LNCaP clone FGC (cell line): ENCODE measurements around the gene PDGFB.

ENCODE experiments used
- DNase-seq: peaks from one replicate; pipeline ENCODE4 v3.0.0-alpha.2; 2011; ENCODE audit warnings: low read depth
- H3K4me3 ChIP-seq: 2 replicates; pipeline ENCODE4 v1.5.1; 2011; ENCODE audit warnings: mild to moderate bottlenecking, low read depth, low read length, control low read depth
- TF ChIP-seq, protein P1 (sequence below): IDR thresholded peaks from 2 replicates; pipeline ENCODE4 v1.5.1; 2012; ENCODE audit warnings: mild to moderate bottlenecking; ENCODE audit not compliant: control insufficient read depth, insufficient read depth; ENCODE audit errors: extremely low read depth

PDGFB gene

GRCh38 chr22:39249086-39249704 is 4.4 kb upstream of the PDGFB start:
- no peak overlapping the region for H3K4me3 ChIP-seq
- TF ChIP-seq, protein P1, sequence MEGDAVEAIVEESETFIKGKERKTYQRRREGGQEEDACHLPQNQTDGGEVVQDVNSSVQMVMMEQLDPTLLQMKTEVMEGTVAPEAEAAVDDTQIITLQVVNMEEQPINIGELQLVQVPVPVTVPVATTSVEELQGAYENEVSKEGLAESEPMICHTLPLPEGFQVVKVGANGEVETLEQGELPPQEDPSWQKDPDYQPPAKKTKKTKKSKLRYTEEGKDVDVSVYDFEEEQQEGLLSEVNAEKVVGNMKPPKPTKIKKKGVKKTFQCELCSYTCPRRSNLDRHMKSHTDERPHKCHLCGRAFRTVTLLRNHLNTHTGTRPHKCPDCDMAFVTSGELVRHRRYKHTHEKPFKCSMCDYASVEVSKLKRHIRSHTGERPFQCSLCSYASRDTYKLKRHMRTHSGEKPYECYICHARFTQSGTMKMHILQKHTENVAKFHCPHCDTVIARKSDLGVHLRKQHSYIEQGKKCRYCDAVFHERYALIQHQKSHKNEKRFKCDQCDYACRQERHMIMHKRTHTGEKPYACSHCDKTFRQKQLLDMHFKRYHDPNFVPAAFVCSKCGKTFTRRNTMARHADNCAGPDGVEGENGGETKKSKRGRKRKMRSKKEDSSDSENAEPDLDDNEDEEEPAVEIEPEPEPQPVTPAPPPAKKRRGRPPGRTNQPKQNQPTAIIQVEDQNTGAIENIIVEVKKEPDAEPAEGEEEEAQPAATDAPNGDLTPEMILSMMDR: no peak
- no peak for DNase-seq

DNA sequence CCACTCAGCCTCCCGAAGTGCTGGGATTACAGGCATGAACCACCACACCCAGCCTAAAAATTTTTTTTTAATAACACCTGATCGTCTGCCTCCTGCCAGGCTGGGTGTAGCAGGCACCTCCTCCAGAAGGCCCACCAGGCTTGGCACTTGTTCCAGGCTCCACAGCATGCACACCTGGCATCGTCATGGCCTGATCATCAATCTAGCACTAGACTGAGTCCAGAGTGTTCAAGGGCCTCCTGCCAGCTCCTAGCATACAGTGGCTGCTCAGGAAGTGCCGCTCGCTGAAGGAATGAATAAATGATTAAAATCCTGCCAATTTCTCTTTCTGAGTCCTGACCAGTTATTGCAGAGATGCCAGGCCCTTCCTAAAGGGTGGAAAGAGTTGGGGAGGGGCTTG is 3.5 kb upstream of the PDGFB start:
- no peak overlapping the region for H3K4me3 ChIP-seq
- TF ChIP-seq, protein P1: no peak
- no peak for DNase-seq

GRCh38 chr22:39247361-39247760 is 2.6 kb upstream of the PDGFB start:
- no peak for DNase-seq
- H3K4me3 ChIP-seq: no peak overlapping the region
- TF ChIP-seq, protein P1: no peak

DNA sequence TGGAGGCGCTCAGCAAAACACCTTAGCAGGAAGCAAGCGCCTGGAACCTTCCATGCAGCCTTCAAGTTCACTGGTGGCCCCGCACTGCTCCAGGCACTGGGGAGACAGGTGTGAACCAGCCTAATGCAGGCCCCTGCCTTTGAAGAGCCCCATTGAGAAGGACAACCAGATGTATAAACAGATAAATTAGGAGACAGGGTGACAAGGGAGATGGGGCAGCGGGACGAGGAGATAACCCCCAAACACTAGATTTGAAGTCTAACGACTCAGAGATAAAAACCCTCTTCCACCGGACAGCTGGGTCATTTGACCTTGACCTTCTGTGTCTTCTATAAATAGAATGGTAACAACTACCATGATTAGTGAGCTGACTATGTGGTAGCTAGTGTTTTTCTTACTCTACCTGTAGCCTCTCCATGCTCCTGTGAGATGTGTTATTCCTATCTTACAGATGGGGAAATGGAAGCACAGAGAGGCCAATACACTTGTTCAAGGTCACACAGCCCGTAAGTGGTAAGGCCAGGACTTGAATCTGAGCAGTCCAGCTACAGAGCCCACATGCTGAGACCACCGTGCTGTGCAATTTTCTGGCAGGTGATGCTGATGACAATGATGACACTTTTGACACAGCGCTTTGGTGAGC is 2.0 kb upstream of the PDGFB start:
- H3K4me3 ChIP-seq: no peak overlapping the region
- no peak for DNase-seq
- TF ChIP-seq, protein P1: no peak

GRCh38 chr22:39246217-39246616 is 1.4 kb upstream of the PDGFB start:
- DNase-seq: no peak
- H3K4me3 ChIP-seq: no peak overlapping the region
- TF ChIP-seq, protein P1: no peak

DNA sequence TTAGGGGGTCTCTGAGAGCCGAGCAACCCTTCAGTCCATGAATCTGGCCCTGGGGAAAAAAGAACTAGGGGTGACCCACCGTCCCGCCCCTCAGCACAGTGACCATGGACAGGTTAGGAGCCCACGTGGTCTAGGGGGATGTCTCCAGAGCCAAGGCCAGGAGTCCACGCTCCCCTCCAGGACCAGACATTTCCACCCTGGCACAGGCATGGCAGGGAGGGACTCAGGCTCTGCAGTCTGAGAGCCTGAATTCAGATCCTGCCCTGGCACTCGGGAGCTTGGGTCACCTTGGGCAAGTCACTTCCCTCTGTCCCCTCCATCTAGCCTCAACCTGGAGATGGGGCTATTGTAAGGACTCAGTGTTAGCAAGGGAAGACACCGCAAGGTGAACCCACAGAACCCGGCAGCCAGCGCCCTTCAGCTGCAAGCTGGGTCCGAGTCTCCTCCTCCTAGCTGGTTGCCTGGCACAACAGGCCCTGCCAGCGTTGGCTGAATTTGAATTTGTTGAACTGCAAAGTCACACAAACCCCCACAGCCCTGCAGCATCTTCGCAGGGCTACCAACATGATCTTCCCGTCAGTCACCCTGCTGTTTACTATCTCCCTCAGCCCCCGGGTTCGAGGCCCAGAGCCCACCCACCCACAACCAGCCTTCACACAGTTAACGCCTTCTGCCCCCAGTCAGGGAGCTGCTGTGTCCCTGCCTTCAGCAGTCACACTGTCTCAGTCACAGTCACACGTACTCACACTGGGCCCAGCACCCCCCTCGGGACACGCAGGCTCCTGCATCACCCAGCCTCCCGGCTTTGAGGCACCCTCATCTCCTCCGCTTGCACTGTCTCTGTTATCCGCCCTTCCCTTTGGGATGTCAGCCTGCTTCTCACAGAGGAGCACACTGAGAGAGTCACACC is 603 bp upstream of the PDGFB start:
- TF ChIP-seq, protein P1: no peak
- H3K4me3 ChIP-seq: 0 out of 2 replicates have a peak overlapping the region, but pooled peaks have one; percentile 7
- DNase-seq: no peak
